BLaER1 treated with 17β-estradiol and CSF1 and Interleukin-3, amounts not matched to agents 10 nM and 100 nM (cell line): ENCODE results near the gene ADCY4.
"Not testable (repeated sequence)": the region's sequence is repeated elsewhere in the genome, so short reads cannot be mapped to it uniquely, and the experiment has no call there.

Experiments used
- H3K27ac ChIP-seq, 11 experiments: shearing (Covaris generic); formaldehyde crosslinking; 2 replicates each; pipeline ENCODE4 v1.8.1; 2022
- H3K27me3 ChIP-seq, 11 experiments: shearing (Covaris generic); formaldehyde crosslinking; 2 replicates each; pipeline ENCODE4 v1.8.1; 2022
- H3K36me3 ChIP-seq, 11 experiments: shearing (Covaris generic); formaldehyde crosslinking; 2 replicates each; pipeline ENCODE4 v1.8.1; 2022
- H3K4me1 ChIP-seq, 10 experiments: shearing (Covaris generic); formaldehyde crosslinking; 2 replicates each; pipeline ENCODE4 v1.8.1; 2022
- H3K4me2 ChIP-seq, 11 experiments: shearing (Covaris generic); formaldehyde crosslinking; 2 replicates each; pipeline ENCODE4 v1.8.1; 2022
- H3K4me3 ChIP-seq, 10 experiments: shearing (Covaris generic); formaldehyde crosslinking; 2 replicates each; pipeline ENCODE4 v1.8.1; 2022
- H3K9ac ChIP-seq, 11 experiments: shearing (Covaris generic); formaldehyde crosslinking; 2 replicates each; pipeline ENCODE4 v1.8.1; 2022
- H3K9me3 ChIP-seq, 11 experiments: shearing (Covaris generic); formaldehyde crosslinking; replicated peaks in 1 of 11; 2 replicates each; pipeline ENCODE4 v1.8.1; 2022
- H4K20me1 ChIP-seq, 11 experiments: shearing (Covaris generic); formaldehyde crosslinking; 2 replicates each; pipeline ENCODE4 v1.8.1; 2022
- Cebpa-rat ChIP-seq, 11 experiments: shearing (Covaris generic); IDR thresholded peaks; 2 replicates each; pipeline ENCODE4 v1.8.1; 2022

The ADCY4 gene

DNA sequence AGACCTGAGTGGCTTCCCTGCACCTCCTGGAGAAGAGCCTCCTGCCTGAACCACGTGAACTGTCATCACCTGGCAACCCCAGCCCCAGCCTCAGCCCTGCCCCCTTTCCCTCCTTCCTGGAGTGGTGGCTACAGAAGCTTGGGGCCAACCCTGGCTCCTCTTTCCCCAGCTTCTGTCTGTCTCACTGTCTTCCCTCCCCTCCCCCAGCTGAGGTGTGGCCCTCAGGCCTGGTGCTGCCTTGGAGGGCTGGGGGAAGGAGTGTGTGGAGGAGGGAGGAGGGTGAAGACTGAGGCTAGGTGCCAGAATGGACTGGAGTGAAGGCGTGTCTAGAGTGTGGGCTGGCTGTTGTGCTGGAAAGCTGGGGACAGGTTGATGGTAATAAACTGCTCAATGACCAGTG is 42.8 kb upstream of the ADCY4 start:
- no peak overlapping the region for H3K9ac ChIP-seq
- peak overlapping the region in 8 of 11 experiments; percentile 51 to 84 (median 78); a peak in 13 of 22 replicates for H3K4me2 ChIP-seq
- no peak overlapping the region for H3K4me3 ChIP-seq
- H3K36me3 ChIP-seq, result peaks cover 0 to 59% (median 53%) of the 10 kb centered on the region in 11 experiments; a peak in 20 of 22 replicates
- peak overlapping the region in 1 of 11 experiments; percentile 7; a peak in 1 of 22 replicates for H3K27ac ChIP-seq
- H3K27me3 ChIP-seq, result no peaks in the 10 kb centered on the region
- no peak for TF ChIP-seq Cebpa-rat (IDR thresholded peaks at IDR 0.05)
- H3K4me1 ChIP-seq, result peaks cover 10 to 42% (median 32%) of the 10 kb centered on the region in 10 experiments; a peak in 19 of 20 replicates
- H4K20me1 ChIP-seq, result no peaks in the 10 kb centered on the region; a peak in 1 of 22 replicates
- no peaks in the 10 kb centered on the region for H3K9me3 ChIP-seq

DNA sequence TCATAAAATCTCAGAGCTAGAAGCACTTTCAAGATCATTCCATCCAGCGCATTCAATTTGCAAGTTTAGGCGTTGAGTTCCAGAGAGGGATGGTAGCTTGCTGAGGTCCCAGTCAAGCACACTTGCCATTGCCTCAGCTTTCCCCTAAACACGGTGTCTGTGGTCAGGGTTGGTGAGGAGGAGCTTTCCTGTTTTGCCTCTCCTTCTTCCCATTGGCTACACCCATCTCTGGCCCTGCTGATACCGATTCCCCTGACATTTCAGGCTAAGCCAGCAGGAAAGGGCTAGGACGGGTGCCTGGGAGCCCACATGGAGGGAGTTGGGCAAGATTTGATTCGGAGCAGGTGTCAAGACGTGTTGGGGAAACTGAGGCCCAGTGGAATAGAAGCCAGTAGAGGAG is 42.3 kb upstream of the ADCY4 start:
- no peaks in the 10 kb centered on the region for H3K27me3 ChIP-seq
- no peak overlapping the region for H3K9ac ChIP-seq
- no peak overlapping the region; a peak in 1 of 22 replicates for H3K27ac ChIP-seq
- H3K9me3 ChIP-seq, result no peaks in the 10 kb centered on the region
- peaks cover 0 to 65% (median 59%) of the 10 kb centered on the region in 11 experiments; a peak in 20 of 22 replicates for H3K36me3 ChIP-seq
- no peaks in the 10 kb centered on the region; a peak in 1 of 22 replicates for H4K20me1 ChIP-seq
- H3K4me2 ChIP-seq, result peak overlapping the region in 9 of 11 experiments; percentile 51 to 84 (median 77); a peak in 17 of 22 replicates
- H3K4me1 ChIP-seq, result peaks cover 10 to 42% (median 32%) of the 10 kb centered on the region in 10 experiments; a peak in 19 of 20 replicates
- no peak overlapping the region for H3K4me3 ChIP-seq
- TF ChIP-seq Cebpa-rat (IDR thresholded peaks at IDR 0.05), result no peak

DNA sequence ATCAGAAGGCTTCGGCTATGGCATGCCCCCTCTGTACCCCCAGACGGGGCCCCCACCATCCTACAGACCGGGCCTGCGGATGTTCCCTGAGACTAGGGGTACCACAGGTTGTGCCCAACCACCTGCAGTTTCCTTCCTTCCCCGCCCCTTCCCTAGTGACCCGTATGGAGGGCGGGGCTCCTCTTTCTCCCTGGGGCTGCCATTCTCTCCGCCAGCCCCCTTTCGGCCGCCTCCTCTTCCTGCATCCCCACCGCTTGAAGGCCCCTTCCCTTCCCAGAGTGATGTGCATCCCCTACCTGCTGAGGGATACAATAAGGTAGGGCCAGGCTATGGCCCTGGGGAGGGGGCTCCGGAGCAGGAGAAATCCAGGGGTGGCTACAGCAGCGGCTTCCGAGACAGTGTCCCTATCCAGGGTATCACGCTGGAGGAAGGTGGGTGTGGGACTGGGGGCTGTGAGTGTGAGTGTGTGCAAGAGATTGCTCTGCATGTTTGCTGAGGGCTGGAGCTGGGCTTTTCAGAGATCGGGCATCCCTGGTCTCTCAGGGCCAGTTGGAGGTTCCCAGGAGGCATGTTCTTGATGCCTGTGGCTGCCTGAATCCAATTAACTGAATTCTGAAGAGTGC is 41.7 kb upstream of the ADCY4 start:
- Histone ChIP-seq H3K9ac (peak overlapping the region in 2 of 11 experiments; percentile 6 to 38; a peak in 1 of 22 replicates), H3K4me3 (0 out of 20 replicates have a peak overlapping the region, but pooled peaks of 1 of the 10 experiments have one; percentile 36), H3K27me3 (no peaks in the 10 kb centered on the region), H3K9me3 (no peaks in the 10 kb centered on the region), H3K4me1 (peaks cover 10 to 42% (median 34%) of the 10 kb centered on the region in 10 experiments; a peak in 19 of 20 replicates), H3K36me3 (peaks cover 0 to 70% (median 64%) of the 10 kb centered on the region in 11 experiments; a peak in 20 of 22 replicates), H3K4me2 (peak overlapping the region; percentile 5 to 84 (median 71); a peak in 19 of 22 replicates), H4K20me1 (no peaks in the 10 kb centered on the region; a peak in 1 of 22 replicates), H3K27ac (no peak overlapping the region; a peak in 1 of 22 replicates)
- no peak for TF ChIP-seq Cebpa-rat (IDR thresholded peaks at IDR 0.05)

DNA sequence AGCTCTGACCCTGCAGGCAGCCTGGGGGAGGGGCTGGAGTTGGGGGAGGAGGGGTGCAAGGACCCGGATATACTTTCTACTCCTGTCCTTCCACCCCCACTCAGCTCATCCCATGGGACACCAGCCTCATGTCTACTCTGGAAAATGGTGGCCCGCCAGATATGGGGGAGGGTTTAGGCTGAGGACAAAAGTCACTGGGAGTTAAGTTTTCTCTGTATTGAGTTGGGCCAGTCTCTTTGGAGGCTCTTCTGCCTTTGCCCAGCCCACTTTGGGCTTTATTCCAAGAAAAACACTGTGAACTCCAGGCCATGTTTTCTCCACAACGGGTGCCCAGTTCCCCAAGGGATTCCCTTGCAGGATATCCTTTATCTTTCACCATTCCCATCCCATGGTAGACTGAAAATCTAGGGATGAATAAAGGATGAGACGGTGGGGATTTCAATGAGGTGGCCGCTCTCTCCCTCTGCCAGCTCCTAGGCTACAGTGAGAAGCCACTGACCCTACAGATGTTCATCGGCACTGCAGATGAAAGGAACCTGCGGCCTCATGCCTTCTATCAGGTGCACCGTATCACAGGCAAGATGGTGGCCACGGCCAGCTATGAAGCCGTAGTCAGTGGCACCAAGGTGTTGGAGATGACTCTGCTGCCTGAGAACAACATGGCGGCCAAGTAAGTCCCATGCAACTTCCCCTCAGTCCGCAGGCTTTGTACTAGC is 38.0 kb upstream of the ADCY4 start:
- Histone ChIP-seq H3K9me3 (no peaks in the 10 kb centered on the region), H3K4me3 (no peak overlapping the region), H3K27ac (no peak overlapping the region), H3K9ac (no peak overlapping the region), H3K36me3 (peaks cover 0 to 75% (median 61%) of the 10 kb centered on the region in 11 experiments; a peak in 20 of 22 replicates), H4K20me1 (peaks cover 0 to 4% (median 0%) of the 10 kb centered on the region in 11 experiments; a peak in 1 of 22 replicates), H3K27me3 (no peaks in the 10 kb centered on the region), H3K4me2 (0 out of 22 replicates have a peak overlapping the region, but pooled peaks of 1 of the 11 experiments have one; percentile 3), H3K4me1 (peaks cover 15 to 71% (median 53%) of the 10 kb centered on the region in 10 experiments; a peak in 19 of 20 replicates)
- TF ChIP-seq Cebpa-rat (IDR thresholded peaks at IDR 0.05), result no peak

DNA sequence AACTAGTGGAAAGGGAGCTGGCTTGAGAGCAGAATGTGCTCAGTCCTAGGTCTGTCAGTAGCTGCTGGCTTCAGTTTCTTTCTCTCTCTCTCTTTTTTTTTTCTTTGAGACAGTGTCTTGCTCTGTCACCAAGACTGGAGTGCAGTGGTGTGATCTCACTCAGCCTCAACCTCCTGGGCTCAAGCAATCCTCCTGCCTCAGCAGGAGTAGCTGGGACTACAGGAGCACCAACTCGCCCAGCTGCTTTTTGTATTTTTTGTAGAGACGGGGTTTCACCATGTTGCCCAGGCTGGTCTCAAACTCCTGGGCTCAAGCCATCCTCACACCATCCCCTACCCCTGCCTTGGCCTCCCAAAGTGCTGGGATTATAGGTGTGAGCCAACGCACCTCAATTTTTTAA is 36.7 kb upstream of the ADCY4 start:
- not testable (repeated sequence) for H3K4me3 ChIP-seq, H3K9ac ChIP-seq, H4K20me1 ChIP-seq, H3K27me3 ChIP-seq, H3K9me3 ChIP-seq, H3K27ac ChIP-seq
- Histone ChIP-seq H3K4me2 (peak overlapping the region in 2 of 11 experiments; percentile 15 to 21; a peak in 2 of 22 replicates), H3K4me1 (peaks cover 25 to 62% (median 45%) of the 10 kb centered on the region in 10 experiments), H3K36me3 (peaks cover 0 to 64% (median 51%) of the 10 kb centered on the region in 11 experiments; a peak in 20 of 22 replicates)

DNA sequence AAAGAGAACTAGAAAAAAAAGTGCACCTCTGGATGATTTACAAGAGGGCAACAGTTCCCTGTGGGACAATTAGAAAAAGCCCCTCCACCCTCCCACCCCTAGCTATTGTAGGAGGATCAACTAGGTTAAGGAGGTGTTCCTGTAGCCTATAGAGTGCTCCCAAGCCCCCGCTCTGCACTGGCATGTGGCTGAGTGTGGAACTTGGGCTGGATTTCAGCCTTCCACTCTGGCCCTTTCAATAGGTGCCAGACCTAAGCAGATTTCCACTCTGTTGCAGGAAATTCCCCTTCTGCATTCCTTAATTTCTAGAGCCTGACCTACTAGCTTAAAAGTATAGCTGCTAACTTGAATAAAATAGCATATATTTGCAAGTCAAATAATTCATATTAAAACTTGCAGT is 35.9 kb upstream of the ADCY4 start:
- H3K4me2 ChIP-seq, result peak overlapping the region in 3 of 11 experiments; percentile 36 to 89 (median 86); a peak in 3 of 22 replicates
- H3K27ac ChIP-seq, result 0 out of 22 replicates have a peak overlapping the region, but pooled peaks of 1 of the 11 experiments have one; percentile 31
- no peaks in the 10 kb centered on the region for H3K27me3 ChIP-seq

DNA sequence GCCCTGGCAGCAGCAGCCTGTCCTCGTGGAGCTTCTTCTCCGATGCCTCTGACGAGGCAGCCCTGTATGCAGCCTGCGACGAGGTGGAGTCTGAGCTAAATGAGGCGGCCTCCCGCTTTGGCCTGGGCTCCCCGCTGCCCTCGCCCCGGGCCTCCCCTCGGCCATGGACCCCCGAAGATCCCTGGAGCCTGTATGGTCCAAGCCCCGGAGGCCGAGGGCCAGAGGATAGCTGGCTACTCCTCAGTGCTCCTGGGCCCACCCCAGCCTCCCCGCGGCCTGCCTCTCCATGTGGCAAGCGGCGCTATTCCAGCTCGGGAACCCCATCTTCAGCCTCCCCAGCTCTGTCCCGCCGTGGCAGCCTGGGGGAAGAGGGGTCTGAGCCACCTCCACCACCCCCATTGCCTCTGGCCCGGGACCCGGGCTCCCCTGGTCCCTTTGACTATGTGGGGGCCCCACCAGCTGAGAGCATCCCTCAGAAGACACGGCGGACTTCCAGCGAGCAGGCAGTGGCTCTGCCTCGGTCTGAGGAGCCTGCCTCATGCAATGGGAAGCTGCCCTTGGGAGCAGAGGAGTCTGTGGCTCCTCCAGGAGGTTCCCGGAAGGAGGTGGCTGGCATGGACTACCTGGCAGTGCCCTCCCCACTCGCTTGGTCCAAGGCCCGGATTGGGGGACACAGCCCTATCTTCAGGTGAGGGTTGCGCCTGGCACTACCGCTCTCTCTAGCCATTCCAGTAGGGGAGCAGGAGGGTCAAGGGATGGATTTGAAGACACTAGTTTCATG is 35.2 kb upstream of the ADCY4 start:
- Histone ChIP-seq H3K4me3 (no peak overlapping the region), H3K27ac (peak overlapping the region in 1 of 11 experiments; percentile 31; a peak in 1 of 22 replicates), H4K20me1 (peaks cover 0 to 4% (median 0%) of the 10 kb centered on the region in 11 experiments; a peak in 1 of 22 replicates), H3K27me3 (no peaks in the 10 kb centered on the region), H3K9me3 (no peaks in the 10 kb centered on the region), H3K36me3 (peaks cover 0 to 50% (median 39%) of the 10 kb centered on the region in 11 experiments; a peak in 20 of 22 replicates), H3K9ac (peak overlapping the region in 1 of 11 experiments; percentile 35; a peak in 3 of 22 replicates), H3K4me2 (peak overlapping the region in 7 of 11 experiments; percentile 5 to 89 (median 36); a peak in 9 of 22 replicates), H3K4me1 (peaks cover 23 to 62% (median 40%) of the 10 kb centered on the region in 10 experiments)
- TF ChIP-seq Cebpa-rat (IDR thresholded peaks at IDR 0.05), result no peak

More for the DNA sequence above, 35.9 kb upstream of the ADCY4 start:
- H3K36me3 ChIP-seq, result peaks cover 0 to 56% (median 43%) of the 10 kb centered on the region in 11 experiments; a peak in 20 of 22 replicates
- peaks cover 23 to 62% (median 40%) of the 10 kb centered on the region in 10 experiments for H3K4me1 ChIP-seq
- peaks cover 0 to 4% (median 0%) of the 10 kb centered on the region in 11 experiments; a peak in 1 of 22 replicates for H4K20me1 ChIP-seq
- no peak overlapping the region for H3K4me3 ChIP-seq
- H3K9me3 ChIP-seq, result no peaks in the 10 kb centered on the region
- no peak for TF ChIP-seq Cebpa-rat (IDR thresholded peaks at IDR 0.05)
- no peak overlapping the region for H3K9ac ChIP-seq

DNA sequence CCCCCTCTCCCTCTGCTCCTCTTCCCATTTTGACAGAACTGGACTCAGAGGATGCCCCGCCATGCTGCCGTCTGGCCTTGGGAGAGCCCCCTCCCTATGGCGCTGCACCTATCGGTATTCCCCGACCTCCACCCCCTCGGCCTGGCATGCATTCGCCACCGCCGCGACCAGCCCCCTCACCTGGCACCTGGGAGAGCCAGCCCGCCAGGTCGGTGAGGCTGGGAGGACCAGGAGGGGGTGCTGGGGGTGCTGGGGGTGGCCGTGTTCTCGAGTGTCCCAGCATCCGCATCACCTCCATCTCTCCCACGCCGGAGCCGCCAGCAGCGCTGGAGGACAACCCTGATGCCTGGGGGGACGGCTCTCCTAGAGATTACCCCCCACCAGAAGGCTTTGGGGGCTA is 34.6 kb upstream of the ADCY4 start:
- H3K4me2 ChIP-seq, result peak overlapping the region; percentile 84 to 99 (median 94); a peak in 19 of 22 replicates
- peak overlapping the region in 6 of 11 experiments; percentile 84 to 94 (median 89); a peak in 9 of 22 replicates for H3K9ac ChIP-seq
- peak overlapping the region in 5 of 10 experiments; percentile 76 to 94 (median 82); a peak in 7 of 20 replicates for H3K4me3 ChIP-seq
- peaks cover 26 to 59% (median 42%) of the 10 kb centered on the region in 10 experiments for H3K4me1 ChIP-seq
- peaks cover 0 to 4% (median 0%) of the 10 kb centered on the region in 11 experiments; a peak in 1 of 22 replicates for H4K20me1 ChIP-seq
- H3K27me3 ChIP-seq, result no peaks in the 10 kb centered on the region
- no peaks in the 10 kb centered on the region for H3K9me3 ChIP-seq
- H3K27ac ChIP-seq, result peak overlapping the region in 7 of 11 experiments; percentile 86 to 96 (median 92); a peak in 8 of 22 replicates
- H3K36me3 ChIP-seq, result peaks cover 0 to 43% (median 32%) of the 10 kb centered on the region in 11 experiments; a peak in 20 of 22 replicates
- no peak for TF ChIP-seq Cebpa-rat (IDR thresholded peaks at IDR 0.05)
